ENCODE measurements around the gene GAMT.

Gene GAMT

GRCh38 chr19:1351381-1351851 lies 49.9 kb downstream of the GAMT start:
- Histone ChIP-seq H3K4me3 (ENCODE audit: low read depth, low read length) (no peak overlapping the region), H3K36me3 (replicated peaks) (no peaks in the 10 kb centered on the region), H3K27ac (no peak overlapping the region), H3K27me3 (replicated peaks) (no peaks in the 10 kb centered on the region)
- DNase-seq, result no peak
- in situ Hi-C loops (cut with HindIII; ENCODE audit: low pct_ligation_motif_present, low sequenced_read_pairs), result no loop called here
- TF ChIP-seq CTCF (IDR thresholded peaks at IDR 0.05; ENCODE audit: low read depth, low read length, missing control alignments), result no peak

- H3K4me3 ChIP-seq (ENCODE audit: low read depth, low read length), result no peak overlapping the region
- H3K27ac ChIP-seq, result no peak overlapping the region
- H3K27me3 ChIP-seq (replicated peaks), result no peaks in the 10 kb centered on the region
- in situ Hi-C loops (cut with HindIII; ENCODE audit: low pct_ligation_motif_present, low sequenced_read_pairs), result no loop called here
- TF ChIP-seq CTCF (IDR thresholded peaks at IDR 0.05; ENCODE audit: low read depth, low read length, missing control alignments), result no peak
- no peak for DNase-seq
- no peaks in the 10 kb centered on the region for H3K36me3 ChIP-seq (replicated peaks)
Observed at GRCh38 chr19:1350867-1351266, 50.5 kb downstream of the GAMT start.

- no peak for TF ChIP-seq CTCF (IDR thresholded peaks at IDR 0.05; ENCODE audit: low read depth, low read length, missing control alignments)
- H3K4me3 ChIP-seq (ENCODE audit: low read depth, low read length), result no peak overlapping the region
- no peaks in the 10 kb centered on the region for H3K36me3 ChIP-seq (replicated peaks)
- H3K27me3 ChIP-seq (replicated peaks), result no peaks in the 10 kb centered on the region
- DNase-seq, result no peak
- no peak overlapping the region for H3K27ac ChIP-seq
- in situ Hi-C loops (cut with HindIII; ENCODE audit: low pct_ligation_motif_present, low sequenced_read_pairs), result no loop called here
Observed at GRCh38 chr19:1349211-1349610, 52.1 kb downstream of the GAMT start.

All from brain microvascular endothelial cell (primary cell).